ENCODE data around the gene SSTR3.

Gene SSTR3

GRCh38 chr22:37255558-37256006 is 43.3 kb upstream of the SSTR3 start:
- no peaks in the 10 kb centered on the region for H3K27me3 ChIP-seq (ENCODE audit: insufficient read depth, poor library complexity, severe bottlenecking)
- DNase-seq (ENCODE audit: low read depth in 1 of 2, low spot score in 1 of 2), result no peak
- H3K4me3 ChIP-seq (replicated peaks; ENCODE audit: insufficient read depth, low read length), result no peak overlapping the region
- no peak overlapping the region for H3K27ac ChIP-seq (replicated peaks)
- TF ChIP-seq SPI1 (IDR thresholded peaks at IDR 0.05; ENCODE audit: borderline replicate concordance, low read depth) (no peak), REST (IDR thresholded peaks at IDR 0.05; ENCODE audit: insufficient replicate concordance, low read depth) (no peak), POLR2AphosphoS5 (IDR thresholded peaks at IDR 0.05; ENCODE audit: low read depth) (no peak), CTCF (IDR thresholded peaks at IDR 0.05; ENCODE audit: insufficient read depth, low read length) (no peak), GABPA (IDR thresholded peaks at IDR 0.05; ENCODE audit: low read depth) (no peak)

- Histone ChIP-seq H3K27me3 (ENCODE audit: insufficient read depth, poor library complexity, severe bottlenecking) (no peaks in the 10 kb centered on the region), H3K27ac (replicated peaks) (no peak overlapping the region), H3K4me3 (replicated peaks; ENCODE audit: insufficient read depth, low read length) (no peak overlapping the region)
- TF ChIP-seq CTCF (IDR thresholded peaks at IDR 0.05; ENCODE audit: insufficient read depth, low read length) (no peak), GABPA (IDR thresholded peaks at IDR 0.05; ENCODE audit: low read depth) (no peak), POLR2AphosphoS5 (IDR thresholded peaks at IDR 0.05; ENCODE audit: low read depth) (no peak), SPI1 (IDR thresholded peaks at IDR 0.05; ENCODE audit: borderline replicate concordance, low read depth) (no peak), REST (IDR thresholded peaks at IDR 0.05; ENCODE audit: insufficient replicate concordance, low read depth) (no peak)
- DNase-seq (ENCODE audit: low read depth in 1 of 2, low spot score in 1 of 2), result no peak
Observed at GRCh38 chr22:37254867-37255233, 42.6 kb upstream of the SSTR3 start.

GRCh38 chr22:37254209-37254866 is 42.1 kb upstream of the SSTR3 start:
- no peak overlapping the region for H3K4me3 ChIP-seq (replicated peaks; ENCODE audit: insufficient read depth, low read length)
- DNase-seq (ENCODE audit: low read depth in 1 of 2, low spot score in 1 of 2), result no peak
- no peak overlapping the region for H3K27ac ChIP-seq (replicated peaks)
- TF ChIP-seq REST (IDR thresholded peaks at IDR 0.05; ENCODE audit: insufficient replicate concordance, low read depth) (no peak), CTCF (IDR thresholded peaks at IDR 0.05; ENCODE audit: insufficient read depth, low read length) (no peak), SPI1 (IDR thresholded peaks at IDR 0.05; ENCODE audit: borderline replicate concordance, low read depth) (no peak), GABPA (IDR thresholded peaks at IDR 0.05; ENCODE audit: low read depth) (no peak), POLR2AphosphoS5 (IDR thresholded peaks at IDR 0.05; ENCODE audit: low read depth) (no peak)
- no peaks in the 10 kb centered on the region for H3K27me3 ChIP-seq (ENCODE audit: insufficient read depth, poor library complexity, severe bottlenecking)

Measured in HL-60 (cell line).